Measurements from ENCODE around the gene FREY1.

The FREY1 gene

DNA sequence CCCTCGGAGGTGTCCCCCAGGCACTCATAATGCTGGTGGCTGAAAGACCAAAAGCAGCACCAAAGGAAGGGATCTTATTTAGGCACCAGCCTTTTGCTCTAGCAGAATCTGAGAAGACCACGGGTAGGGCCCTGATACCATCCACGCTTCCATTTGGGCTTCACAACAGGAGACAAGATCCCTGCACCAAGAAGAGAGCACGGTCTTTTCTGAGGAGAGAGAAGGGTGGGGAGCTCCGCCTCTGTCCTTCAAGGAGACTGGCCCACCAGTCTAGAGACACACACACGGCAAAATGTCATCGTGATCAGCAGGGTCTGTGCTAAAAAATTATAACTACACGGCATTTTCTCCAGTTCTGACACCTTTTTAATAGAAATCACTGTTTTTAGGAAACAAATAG is 25.1 kb upstream of the FREY1 start:
- H3K27ac ChIP-seq (ENCODE audit: poor library complexity, severe bottlenecking): peak overlapping the region; percentile 95
- DNase-seq (ENCODE audit: low spot score): no peak
- TF ChIP-seq, protein P1, sequence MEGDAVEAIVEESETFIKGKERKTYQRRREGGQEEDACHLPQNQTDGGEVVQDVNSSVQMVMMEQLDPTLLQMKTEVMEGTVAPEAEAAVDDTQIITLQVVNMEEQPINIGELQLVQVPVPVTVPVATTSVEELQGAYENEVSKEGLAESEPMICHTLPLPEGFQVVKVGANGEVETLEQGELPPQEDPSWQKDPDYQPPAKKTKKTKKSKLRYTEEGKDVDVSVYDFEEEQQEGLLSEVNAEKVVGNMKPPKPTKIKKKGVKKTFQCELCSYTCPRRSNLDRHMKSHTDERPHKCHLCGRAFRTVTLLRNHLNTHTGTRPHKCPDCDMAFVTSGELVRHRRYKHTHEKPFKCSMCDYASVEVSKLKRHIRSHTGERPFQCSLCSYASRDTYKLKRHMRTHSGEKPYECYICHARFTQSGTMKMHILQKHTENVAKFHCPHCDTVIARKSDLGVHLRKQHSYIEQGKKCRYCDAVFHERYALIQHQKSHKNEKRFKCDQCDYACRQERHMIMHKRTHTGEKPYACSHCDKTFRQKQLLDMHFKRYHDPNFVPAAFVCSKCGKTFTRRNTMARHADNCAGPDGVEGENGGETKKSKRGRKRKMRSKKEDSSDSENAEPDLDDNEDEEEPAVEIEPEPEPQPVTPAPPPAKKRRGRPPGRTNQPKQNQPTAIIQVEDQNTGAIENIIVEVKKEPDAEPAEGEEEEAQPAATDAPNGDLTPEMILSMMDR (IDR thresholded peaks at IDR 0.05; ENCODE audit: poor library complexity, severe bottlenecking): no peak

DNA sequence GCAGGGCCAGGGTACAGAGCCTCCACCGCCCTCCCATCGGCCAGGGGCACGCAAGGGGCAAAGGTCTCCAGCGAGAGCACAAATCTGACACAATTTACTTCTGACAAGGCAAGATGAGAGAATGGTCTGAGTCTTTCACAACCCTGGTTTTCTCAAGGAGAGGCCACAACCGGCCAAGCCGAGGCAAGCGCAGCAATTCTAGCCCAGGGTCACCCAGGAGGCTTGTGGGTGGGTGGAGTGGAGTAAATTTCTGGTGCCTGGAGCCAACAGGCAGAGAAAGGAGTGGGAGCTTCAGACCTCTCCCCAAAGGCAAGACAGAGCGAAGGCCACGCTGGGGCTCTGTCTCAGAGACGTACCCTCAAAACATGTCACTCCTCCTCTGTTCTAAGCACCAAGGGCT is 24.7 kb upstream of the FREY1 start:
- no peaks in the 10 kb centered on the region for H3K27me3 ChIP-seq (ENCODE audit: insufficient read depth, poor library complexity, severe bottlenecking)
- ATAC-seq (ENCODE audit: low read depth): no peak
- TF ChIP-seq, protein P1 (IDR thresholded peaks at IDR 0.05; ENCODE audit: poor library complexity, severe bottlenecking): no peak
- no peak overlapping the region for H3K4me3 ChIP-seq (ENCODE audit: severe bottlenecking)
- peaks cover 25% of the 10 kb centered on the region for H3K36me3 ChIP-seq (ENCODE audit: low read depth)
- H3K27ac ChIP-seq (ENCODE audit: poor library complexity, severe bottlenecking): peak overlapping the region; percentile 95
- DNase-seq (ENCODE audit: low spot score): no peak
- peaks cover 54% of the 10 kb centered on the region for H3K4me1 ChIP-seq (ENCODE audit: insufficient read depth, poor library complexity, severe bottlenecking)
- no peaks in the 10 kb centered on the region for H3K9me3 ChIP-seq (ENCODE audit: severe bottlenecking)

More for the DNA sequence above, 25.1 kb upstream of the FREY1 start:
- no peak for ATAC-seq (ENCODE audit: low read depth)
- H3K4me1 ChIP-seq (ENCODE audit: insufficient read depth, poor library complexity, severe bottlenecking): peaks cover 54% of the 10 kb centered on the region
- no peaks in the 10 kb centered on the region for H3K27me3 ChIP-seq (ENCODE audit: insufficient read depth, poor library complexity, severe bottlenecking)
- H3K9me3 ChIP-seq (ENCODE audit: severe bottlenecking): no peaks in the 10 kb centered on the region
- H3K36me3 ChIP-seq (ENCODE audit: low read depth): peaks cover 22% of the 10 kb centered on the region
- no peak overlapping the region for H3K4me3 ChIP-seq (ENCODE audit: severe bottlenecking)

DNA sequence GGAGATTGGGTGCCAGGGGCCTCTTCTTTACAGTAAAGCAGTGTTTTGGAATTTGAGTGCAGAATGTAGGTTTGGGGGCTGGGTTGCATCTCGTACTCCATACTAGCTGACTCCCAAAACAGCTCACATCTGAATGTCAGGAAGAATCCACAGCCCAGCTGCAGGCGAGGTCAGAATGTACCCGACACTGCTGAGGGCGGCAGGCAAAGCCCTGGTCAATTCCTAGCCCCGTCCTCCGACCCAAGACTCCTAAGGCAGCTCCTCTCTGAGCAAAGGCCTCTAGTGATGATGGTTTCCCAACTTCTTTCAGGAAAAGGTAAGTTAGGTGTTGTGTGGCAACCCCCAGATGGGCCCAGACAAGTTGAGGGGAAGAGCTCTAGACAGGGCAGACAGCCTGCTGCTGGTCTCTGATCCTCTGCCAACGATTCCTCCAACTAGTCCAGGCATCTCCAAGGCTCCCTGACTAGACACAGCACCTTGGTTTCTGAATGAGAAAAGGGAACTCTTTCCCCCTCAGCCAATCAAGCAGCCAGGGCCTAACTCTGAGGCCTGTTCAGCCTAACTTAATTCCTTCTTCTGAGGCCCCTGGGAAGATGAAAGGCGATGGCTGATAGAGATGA is 24.0 kb upstream of the FREY1 start:
- Histone ChIP-seq H3K27me3 (ENCODE audit: insufficient read depth, poor library complexity, severe bottlenecking) (no peaks in the 10 kb centered on the region), H3K4me3 (ENCODE audit: severe bottlenecking) (no peak overlapping the region), H3K4me1 (ENCODE audit: insufficient read depth, poor library complexity, severe bottlenecking) (peaks cover 54% of the 10 kb centered on the region), H3K36me3 (ENCODE audit: low read depth) (peaks cover 25% of the 10 kb centered on the region), H3K9me3 (ENCODE audit: severe bottlenecking) (no peaks in the 10 kb centered on the region), H3K27ac (ENCODE audit: poor library complexity, severe bottlenecking) (peak overlapping the region; percentile 95)
- ATAC-seq (ENCODE audit: low read depth) (peak; percentile 86), DNase-seq (ENCODE audit: low spot score) (peak; percentile 92)
- TF ChIP-seq, protein P1 (IDR thresholded peaks at IDR 0.05; ENCODE audit: poor library complexity, severe bottlenecking): no peak

DNA sequence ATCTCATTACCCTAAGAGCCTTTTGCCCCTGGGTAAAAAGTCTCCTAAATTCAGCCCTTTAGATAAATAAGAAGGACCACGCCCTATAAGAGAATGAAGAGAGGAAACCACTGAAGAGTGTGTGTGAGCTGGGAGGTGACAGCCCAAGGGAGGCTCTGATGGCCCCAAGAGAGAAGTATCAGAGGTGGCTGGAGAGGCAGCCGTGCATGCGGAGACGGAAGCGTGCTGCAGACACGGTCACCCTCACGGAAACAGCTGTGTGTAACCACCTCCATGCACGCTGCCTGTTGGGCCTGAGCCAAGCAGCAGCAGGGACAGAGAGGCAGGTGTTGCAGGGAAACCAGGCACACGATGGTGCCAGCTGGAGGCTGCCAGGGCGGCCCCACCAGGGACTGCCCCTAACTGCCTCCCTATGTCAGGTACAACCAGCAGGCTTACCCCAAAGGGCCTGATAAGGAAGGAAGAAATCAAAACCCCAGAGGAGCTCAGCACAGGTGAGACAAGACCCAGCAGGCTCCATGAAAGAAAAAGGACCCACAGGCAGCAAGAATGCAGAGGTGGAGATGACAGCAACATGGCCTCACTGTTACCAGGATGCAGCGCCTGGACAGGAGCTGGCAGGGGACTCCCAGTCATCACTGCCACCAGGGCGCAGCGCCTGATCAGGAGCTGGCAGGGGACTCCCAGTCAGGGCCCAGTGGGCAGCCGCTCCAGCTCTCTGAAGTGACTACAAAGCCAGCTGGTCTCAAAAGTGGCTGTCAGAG is 23.1 kb upstream of the FREY1 start:
- Histone ChIP-seq H3K27ac (ENCODE audit: poor library complexity, severe bottlenecking) (peak overlapping the region; percentile 95), H3K27me3 (ENCODE audit: insufficient read depth, poor library complexity, severe bottlenecking) (no peaks in the 10 kb centered on the region), H3K36me3 (ENCODE audit: low read depth) (peaks cover 29% of the 10 kb centered on the region), H3K9me3 (ENCODE audit: severe bottlenecking) (no peaks in the 10 kb centered on the region), H3K4me3 (ENCODE audit: severe bottlenecking) (no peak overlapping the region), H3K4me1 (ENCODE audit: insufficient read depth, poor library complexity, severe bottlenecking) (peaks cover 54% of the 10 kb centered on the region)
- ATAC-seq (ENCODE audit: low read depth) (peak; percentile 1; the same call in 1 of the 3 replicates), DNase-seq (ENCODE audit: low spot score) (no peak)
- TF ChIP-seq, protein P1 (IDR thresholded peaks at IDR 0.05; ENCODE audit: poor library complexity, severe bottlenecking): no peak

Data from RWPE2 (cell line).